Left ventricle myocardium inferior (tissue), 1 donor: ENCODE measurements around the gene ZNF784. TPM values are rescaled to one million over a fixed set of nuclear protein-coding genes. Genes with fewer than 3 reads are reported as not detected.

Experiments
- DNase-seq: peaks from one replicate; pipeline ENCODE4 v3.0.0-alpha.2; 2020
- H3K27ac ChIP-seq: fragments of 200-600 bp; replicated peaks from 2 replicates; pipeline ENCODE4 v1.8.0; 2021
- H3K27me3 ChIP-seq: fragments of 200-600 bp; 2 replicates; pipeline ENCODE4 v1.8.0; 2021; ENCODE audit warnings: low read depth
- H3K36me3 ChIP-seq: fragments of 200-600 bp; 2 replicates; pipeline ENCODE4 v1.8.0; 2021
- H3K4me1 ChIP-seq: fragments of 200-600 bp; 2 replicates; pipeline ENCODE4 v1.8.0; 2021
- H3K4me3 ChIP-seq: fragments of 200-600 bp; 2 replicates; pipeline ENCODE4 v1.8.0; 2021; ENCODE audit warnings: mild to moderate bottlenecking, moderate library complexity
- H3K9me3 ChIP-seq: fragments of 200-600 bp; replicated peaks from 2 replicates; pipeline ENCODE4 v1.8.0; 2021
- intact Hi-C: fragments of 100-400 bp; cut with micrococcal nuclease; formaldehyde crosslinking; loops from one replicate; pipeline ENCODE4 v1.11.0; 2022
- total RNA-seq: library from RNA; stranded (reverse); fragmentation: NEBNext Ultra II Directional; extraction: Animal tissue kit (Norgen Biotek cat#: 25700); gene quantifications from one replicate; pipeline ENCODE4 v1.2.1, GENCODE V29; 2021
- TF ChIP-seq, protein P1 (sequence below): fragments of 200-600 bp; IDR thresholded peaks from 2 replicates; pipeline ENCODE4 v1.8.0; 2021; ENCODE audit warnings: antibody characterized with exemption, mild to moderate bottlenecking, borderline replicate concordance
- donor health status: DM: no; HTN: yes; CAD: no; lungs with severe emphysema.

ZNF784 gene
- total RNA-seq, 1 donor from 2014 or later, result 13.2 TPM

- Histone ChIP-seq H3K27ac (peak overlapping the region; percentile 95), H3K4me3 (peak overlapping the region; percentile 93), H3K27me3 (no peaks in the 10 kb centered on the region), H3K36me3 (peaks cover 10% of the 10 kb centered on the region), H3K4me1 (peaks cover 85% of the 10 kb centered on the region), H3K9me3 (no peaks in the 10 kb centered on the region)
- TF ChIP-seq, protein P1, sequence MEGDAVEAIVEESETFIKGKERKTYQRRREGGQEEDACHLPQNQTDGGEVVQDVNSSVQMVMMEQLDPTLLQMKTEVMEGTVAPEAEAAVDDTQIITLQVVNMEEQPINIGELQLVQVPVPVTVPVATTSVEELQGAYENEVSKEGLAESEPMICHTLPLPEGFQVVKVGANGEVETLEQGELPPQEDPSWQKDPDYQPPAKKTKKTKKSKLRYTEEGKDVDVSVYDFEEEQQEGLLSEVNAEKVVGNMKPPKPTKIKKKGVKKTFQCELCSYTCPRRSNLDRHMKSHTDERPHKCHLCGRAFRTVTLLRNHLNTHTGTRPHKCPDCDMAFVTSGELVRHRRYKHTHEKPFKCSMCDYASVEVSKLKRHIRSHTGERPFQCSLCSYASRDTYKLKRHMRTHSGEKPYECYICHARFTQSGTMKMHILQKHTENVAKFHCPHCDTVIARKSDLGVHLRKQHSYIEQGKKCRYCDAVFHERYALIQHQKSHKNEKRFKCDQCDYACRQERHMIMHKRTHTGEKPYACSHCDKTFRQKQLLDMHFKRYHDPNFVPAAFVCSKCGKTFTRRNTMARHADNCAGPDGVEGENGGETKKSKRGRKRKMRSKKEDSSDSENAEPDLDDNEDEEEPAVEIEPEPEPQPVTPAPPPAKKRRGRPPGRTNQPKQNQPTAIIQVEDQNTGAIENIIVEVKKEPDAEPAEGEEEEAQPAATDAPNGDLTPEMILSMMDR, result no peak
- no peak for DNase-seq
- intact Hi-C loops, result no loop called here
Measured at GRCh38 chr19:55644191-55644833, 19.9 kb upstream of the ZNF784 start.

DNA sequence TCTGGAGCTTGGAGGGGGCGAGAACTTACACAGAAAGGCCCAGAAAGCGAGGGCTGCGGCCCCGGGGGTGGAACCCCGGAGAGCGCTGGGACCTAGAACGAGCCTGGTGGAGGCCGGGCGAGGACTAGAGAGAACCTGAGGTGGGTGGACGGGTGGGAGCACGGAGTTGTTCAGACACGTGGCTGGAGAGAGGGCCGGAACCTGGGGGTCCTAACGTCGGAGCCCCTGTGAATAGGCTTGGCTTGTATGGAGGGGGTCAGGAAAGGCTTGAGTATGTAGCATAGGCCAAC, 19.5 kb upstream of the ZNF784 start:
- H3K4me1 ChIP-seq, result peaks cover 85% of the 10 kb centered on the region

DNA sequence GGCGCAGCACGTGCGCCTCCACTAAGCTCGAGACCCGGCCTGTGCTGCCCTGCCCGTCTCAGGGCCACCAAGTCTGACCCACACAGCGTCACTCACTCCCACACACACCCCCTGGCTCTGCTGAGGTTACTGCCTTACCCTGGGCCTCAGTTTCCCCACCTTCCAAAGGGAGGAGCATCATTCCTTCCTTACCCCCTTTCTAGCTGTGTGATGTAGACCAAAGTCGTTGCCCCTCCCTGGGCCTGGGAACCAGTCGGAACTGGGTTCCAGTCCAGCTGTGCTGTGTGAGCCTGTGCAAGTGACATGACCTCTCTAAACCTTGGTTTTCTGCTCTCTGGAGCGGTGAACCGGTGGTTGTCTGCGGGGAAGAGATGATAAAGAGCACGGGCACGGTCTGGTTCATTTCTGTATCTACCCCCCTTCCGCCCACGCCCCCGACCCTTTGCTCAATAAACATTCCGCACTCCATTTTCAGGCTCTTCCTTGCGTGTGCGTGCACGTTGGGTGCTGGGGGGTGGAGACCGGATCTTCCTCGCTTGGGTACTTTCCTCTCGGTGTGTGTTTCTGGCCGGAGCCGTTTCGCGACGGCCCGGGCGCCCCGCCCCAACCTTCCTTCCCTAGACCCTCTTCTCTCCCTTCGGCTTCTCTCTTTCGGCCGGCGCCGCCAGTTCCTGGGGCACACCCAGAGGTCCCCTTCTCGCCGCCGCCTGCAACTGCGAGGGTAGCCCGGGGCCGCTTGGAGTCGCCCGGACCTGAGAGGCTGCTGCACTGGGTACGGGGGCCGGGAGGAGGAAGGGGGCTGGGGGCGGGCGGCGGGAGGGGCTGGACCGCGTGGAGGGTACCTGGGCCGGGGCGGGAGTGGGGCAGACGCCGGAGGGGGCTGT, 18.9 kb upstream of the ZNF784 start, which contains the start of gene ZNF581:
Gene ZNF581, plus strand, starts transcription at position 647 of the 884 bp plus-strand sequence. CDS start 923 bp downstream, outside the sequence.
- Histone ChIP-seq H3K9me3 (no peaks in the 10 kb centered on the region), H3K27me3 (no peaks in the 10 kb centered on the region), H3K4me1 (peaks cover 85% of the 10 kb centered on the region), H3K27ac (peak within 1 kb of the TSS; percentile 95), H3K36me3 (peaks cover 10% of the 10 kb centered on the region), H3K4me3 (peak within 1 kb of the TSS; percentile 93)
- TF ChIP-seq, protein P1, result no peak
- peak; percentile 81 for DNase-seq
- intact Hi-C loops, result no loop called here

More for the DNA sequence above, 19.5 kb upstream of the ZNF784 start:
- peak overlapping the region; percentile 93 for H3K4me3 ChIP-seq
- H3K27ac ChIP-seq, result peak overlapping the region; percentile 95
- peaks cover 10% of the 10 kb centered on the region for H3K36me3 ChIP-seq
- no peaks in the 10 kb centered on the region for H3K9me3 ChIP-seq
- intact Hi-C loops, result no loop called here
- H3K27me3 ChIP-seq, result no peaks in the 10 kb centered on the region
- DNase-seq, result no peak
- TF ChIP-seq, protein P1, result no peak

GRCh38 chr19:55642153-55643002, 18.0 kb upstream of the ZNF784 start:
- Histone ChIP-seq H3K4me1 (peaks cover 83% of the 10 kb centered on the region), H3K27ac (peak overlapping the region; percentile 95), H3K27me3 (no peaks in the 10 kb centered on the region), H3K4me3 (peak overlapping the region; percentile 93), H3K36me3 (peaks cover 10% of the 10 kb centered on the region), H3K9me3 (no peaks in the 10 kb centered on the region)
- DNase-seq, result no peak
- TF ChIP-seq, protein P1, result no peak
- intact Hi-C loops, result no loop called here
